ENCODE results near the gene TMED9.

GRCh38 chr5:177588413-177588909 is 3.5 kb upstream of the TMED9 start:
- TF ChIP-seq BACH2 (CRISPR knock-in tag; IDR thresholded peaks at IDR 0.05; ENCODE audit: borderline replicate concordance), result no peak
- TF ChIP-seq PPARA (CRISPR knock-in tag; IDR thresholded peaks at IDR 0.05; ENCODE audit: borderline replicate concordance), result no peak
- TF ChIP-seq CREB5 (CRISPR knock-in tag; IDR thresholded peaks at IDR 0.05; ENCODE audit: low read depth), result no peak
- no peak for TF ChIP-seq RARB (CRISPR knock-in tag; IDR thresholded peaks at IDR 0.05)
- TF ChIP-seq TOX (CRISPR knock-in tag; IDR thresholded peaks at IDR 0.05; ENCODE audit: borderline replicate concordance), result no peak
- TF ChIP-seq ESRRG (CRISPR knock-in tag; IDR thresholded peaks at IDR 0.05), result no peak
- no peak for TF ChIP-seq ZFP3 (CRISPR knock-in tag; IDR thresholded peaks at IDR 0.05)
- TF ChIP-seq PATZ1 (CRISPR knock-in tag; IDR thresholded peaks at IDR 0.05; ENCODE audit: borderline replicate concordance), result no peak
- TF ChIP-seq TCF4 (CRISPR knock-in tag; IDR thresholded peaks at IDR 0.05; ENCODE audit: borderline replicate concordance), result no peak
- no peak for TF ChIP-seq ISL1 (CRISPR knock-in tag; IDR thresholded peaks at IDR 0.05)
- no peak for TF ChIP-seq ARNTL (CRISPR knock-in tag; IDR thresholded peaks at IDR 0.05; ENCODE audit: borderline replicate concordance, low read depth)
- TF ChIP-seq OSR1 (CRISPR knock-in tag; IDR thresholded peaks at IDR 0.05), result no peak

All from SK-N-SH treated with all-trans-retinoic acid at 6 μM for 48 hours (cell line).